Endothelial cell of umbilical vein (primary cell): ENCODE measurements around the gene YWHAQ. TPM values are rescaled to one million over a fixed set of nuclear protein-coding genes. Genes with fewer than 3 reads are reported as not detected.

Experiments used
- BruUV-seq: library from RNA; stranded (reverse); fragments of 400-500 nt; replicated peaks from 2 replicates; lab custom pipeline; 2021; lab: Mats Ljungman, UMichigan
- CTCF ChIA-PET: fragments of 300-600, 350-600 bp; sonication (Branson Sonifier 250); formaldehyde crosslinking; loops from one replicate; lab custom pipeline; 2021; ENCODE audit warnings: antibody characterized with exemption, inconsistent platforms; lab: Charles Lee
- POLR2A ChIA-PET: fragments of 300-600, 350-600 bp; sonication (Branson Sonifier 250); formaldehyde crosslinking; loops from one replicate; lab custom pipeline; 2021; ENCODE audit warnings: antibody characterized with exemption, inconsistent platforms; lab: Charles Lee
- DNase-seq: peaks from one replicate; pipeline ENCODE4 v3.0.0-alpha.2; 2011; ENCODE audit warnings: low read depth, low spot score
- FAIRE-seq: peaks from 2 replicates; lab custom pipeline; 2011; peaks lifted over from hg19 to GRCh38; lab: Jason Lieb, UNC
- H2AFZ ChIP-seq: 2 replicates; pipeline ENCODE4 v1.6.0; 2012; ENCODE audit warnings: low read depth, low read length, control low read depth, inconsistent platforms
- H3K27ac ChIP-seq: 2 replicates; pipeline ENCODE4 v1.5.1; 2011; ENCODE audit warnings: low read depth, mild to moderate bottlenecking, control low read depth, low read length, moderate library complexity; ENCODE audit not compliant: insufficient read depth
- H3K27me3 ChIP-seq, 2 experiments: 2 replicates each; pipeline versions ENCODE4 v1.6.0 to v1.6.1; 2011; ENCODE audit warnings: low read length in 2 of 2, mixed read lengths in 1 of 2; ENCODE audit not compliant: control insufficient read depth in 2 of 2, insufficient read depth in 2 of 2
- H3K36me3 ChIP-seq, 2 experiments: 2 replicates in 1 of 2; 3 replicates in 1 of 2; pipeline ENCODE4 v1.5.1; 2011; ENCODE audit warnings: low read length in 2 of 2, mild to moderate bottlenecking in 1 of 2, moderate library complexity in 1 of 2; ENCODE audit not compliant: control insufficient read depth in 2 of 2, insufficient read depth in 2 of 2; ENCODE audit errors: extremely low read depth in 1 of 2
- H3K4me1 ChIP-seq: 3 replicates; pipeline ENCODE4 v1.5.1; 2011; ENCODE audit warnings: mild to moderate bottlenecking, low read length; ENCODE audit not compliant: control insufficient read depth, insufficient read depth; ENCODE audit errors: extremely low read depth
- H3K4me2 ChIP-seq: 2 replicates; pipeline ENCODE4 v1.6.1; 2011; ENCODE audit warnings: low read length, control low read depth, mixed read lengths; ENCODE audit not compliant: insufficient read depth
- H3K4me3 ChIP-seq, 3 experiments: fragments of 200-600 bp in 1 of 3; sonication (generic), shearing (Covaris generic) in 1 of 3; replicated peaks in 1 of 3; 2 replicates each; pipeline ENCODE4 v1.5.1; 2011 to 2016; ENCODE audit warnings: control low read depth in 3 of 3, low read length in 3 of 3, mild to moderate bottlenecking in 2 of 3, inconsistent platforms in 1 of 3, low read depth in 1 of 3, moderate library complexity in 1 of 3; ENCODE audit not compliant: insufficient read depth in 1 of 3
- H3K79me2 ChIP-seq: 2 replicates; pipeline ENCODE4 v1.6.0; 2012; ENCODE audit warnings: low read length, inconsistent platforms; ENCODE audit not compliant: control insufficient read depth, insufficient read depth
- H3K9ac ChIP-seq: replicated peaks from 2 replicates; pipeline ENCODE3; 2011; ENCODE audit warnings: low read length, control low read depth; ENCODE audit not compliant: insufficient read depth; ENCODE audit errors: extremely low read depth
- H3K9me1 ChIP-seq: replicated peaks from 3 replicates; pipeline ENCODE4 v1.6.0; 2011; ENCODE audit warnings: mild to moderate bottlenecking, low read length; ENCODE audit not compliant: control insufficient read depth, insufficient read depth; ENCODE audit errors: extremely low read depth
- H3K9me3 ChIP-seq: replicated peaks from 2 replicates; pipeline ENCODE4 v1.5.1; 2012; ENCODE audit warnings: low read length, inconsistent platforms; ENCODE audit not compliant: control insufficient read depth, insufficient read depth
- H4K20me1 ChIP-seq: replicated peaks from 2 replicates; pipeline ENCODE3; 2011; ENCODE audit warnings: mild to moderate bottlenecking, low read length; ENCODE audit not compliant: control insufficient read depth, insufficient read depth; ENCODE audit errors: extremely low read depth
- EZH2 ChIP-seq: IDR thresholded peaks from 2 replicates; pipeline ENCODE4 v1.6.1; 2012; ENCODE audit warnings: borderline replicate concordance, low read depth, mild to moderate bottlenecking, moderate library complexity, low read length, inconsistent platforms; ENCODE audit not compliant: severe bottlenecking
- FOS ChIP-seq: IDR thresholded peaks from 2 replicates; pipeline ENCODE4 v1.6.1; 2011; ENCODE audit warnings: mild to moderate bottlenecking, low read length, moderate library complexity, borderline replicate concordance; ENCODE audit not compliant: insufficient read depth
- GATA2 ChIP-seq: IDR thresholded peaks from 2 replicates; pipeline ENCODE4 v1.7.0; 2011; ENCODE audit warnings: low read depth, mild to moderate bottlenecking, moderate library complexity, mixed read lengths, low read length; ENCODE audit not compliant: insufficient read length, insufficient read depth
- JUN ChIP-seq: IDR thresholded peaks from 2 replicates; pipeline ENCODE4 v1.6.1; 2011; ENCODE audit warnings: borderline replicate concordance, low read depth; ENCODE audit not compliant: insufficient read length, insufficient read depth
- MYC ChIP-seq: IDR thresholded peaks from one replicate; pipeline ENCODE4 v1.6.1; 2011; ENCODE audit warnings: mild to moderate bottlenecking, low read depth, low read length
- POLR2A ChIP-seq: IDR thresholded peaks from 2 replicates; pipeline ENCODE4 v1.6.1; 2012; ENCODE audit warnings: low read depth, mild to moderate bottlenecking, control low read depth, low read length
- POLR2AphosphoS5 ChIP-seq: IDR thresholded peaks from 2 replicates; pipeline ENCODE4 v1.6.1; 2012; ENCODE audit warnings: low read depth, mild to moderate bottlenecking, control low read depth, low read length, moderate library complexity; ENCODE audit not compliant: insufficient read depth
- dilution Hi-C: fragments of 300-500 bp; cut with MboI; formaldehyde crosslinking; loops from one replicate; pipeline ENCODE4 v1.15.0; 2019; ENCODE audit warnings: low sequenced_read_pairs; ENCODE audit not compliant: extremely low pct_ligation_motif_present
- intact Hi-C: fragments of 100-400 bp; cut with micrococcal nuclease; formaldehyde crosslinking; loops from one replicate; pipeline ENCODE4 v1.10.0; 2022
- polyA plus RNA-seq, 4 experiments: library from polyadenylated mRNA; depleted of rRNA in 3 of 4; stranded (reverse) in 3 of 4; unstranded in 1 of 4; fragments of >200 nt; gene quantifications; 2 replicates each; pipeline versions ENCODE4 v1.2.1 to v1.2.3, GENCODE V29; 2011 to 2012; ENCODE audit warnings: missing spikeins in 1 of 4
- total RNA-seq: library from RNA; stranded (reverse); gene quantifications from 2 replicates; pipeline ENCODE4 v1.2.3, GENCODE V29; 2021
- TF ChIP-seq, protein P1 (sequence below): IDR thresholded peaks from 2 replicates; pipeline ENCODE4 v1.6.1; 2011; ENCODE audit not compliant: insufficient read depth, insufficient read length
- TF ChIP-seq, protein P2 (sequence below), 2 donors: IDR thresholded peaks; 1 replicate in 1 of 2; 2 replicates in 1 of 2; pipeline ENCODE4 v1.5.1; 2011; ENCODE audit warnings: low read length in 2 of 2, mild to moderate bottlenecking in 2 of 2, moderate library complexity in 2 of 2, control low read depth in 1 of 2, inconsistent platforms in 1 of 2, low read depth in 1 of 2; ENCODE audit not compliant: insufficient read depth in 1 of 2; ENCODE audit errors: extremely low read depth in 1 of 2

The YWHAQ gene
- total and polyA plus RNA-seq, 2 donors (not counting 3 experiments of a cell fraction or from before 2014, with no cell fraction given), result 217 to 456 TPM

DNA sequence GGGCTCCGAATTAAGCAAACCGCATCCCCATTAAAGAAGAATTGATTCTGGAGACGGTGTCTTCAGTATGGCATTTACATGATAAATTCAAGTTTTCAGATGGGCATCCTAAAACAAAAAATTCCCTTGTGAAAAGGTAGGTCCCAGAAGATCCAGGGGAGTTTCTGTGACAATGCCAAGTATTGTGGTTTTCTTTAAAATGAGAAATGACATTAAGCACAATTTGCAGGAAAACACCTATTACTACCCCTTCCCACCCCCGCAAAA, 689 bp upstream of the YWHAQ start:
- TF ChIP-seq JUN (no peak), POLR2AphosphoS5 (no peak), POLR2A (no peak), EZH2 (no peak), FOS (no peak), GATA2 (no peak), MYC (no peak)
- TF ChIP-seq, protein P1, sequence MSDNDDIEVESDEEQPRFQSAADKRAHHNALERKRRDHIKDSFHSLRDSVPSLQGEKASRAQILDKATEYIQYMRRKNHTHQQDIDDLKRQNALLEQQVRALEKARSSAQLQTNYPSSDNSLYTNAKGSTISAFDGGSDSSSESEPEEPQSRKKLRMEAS, result no peak
- TF ChIP-seq, protein P2, sequence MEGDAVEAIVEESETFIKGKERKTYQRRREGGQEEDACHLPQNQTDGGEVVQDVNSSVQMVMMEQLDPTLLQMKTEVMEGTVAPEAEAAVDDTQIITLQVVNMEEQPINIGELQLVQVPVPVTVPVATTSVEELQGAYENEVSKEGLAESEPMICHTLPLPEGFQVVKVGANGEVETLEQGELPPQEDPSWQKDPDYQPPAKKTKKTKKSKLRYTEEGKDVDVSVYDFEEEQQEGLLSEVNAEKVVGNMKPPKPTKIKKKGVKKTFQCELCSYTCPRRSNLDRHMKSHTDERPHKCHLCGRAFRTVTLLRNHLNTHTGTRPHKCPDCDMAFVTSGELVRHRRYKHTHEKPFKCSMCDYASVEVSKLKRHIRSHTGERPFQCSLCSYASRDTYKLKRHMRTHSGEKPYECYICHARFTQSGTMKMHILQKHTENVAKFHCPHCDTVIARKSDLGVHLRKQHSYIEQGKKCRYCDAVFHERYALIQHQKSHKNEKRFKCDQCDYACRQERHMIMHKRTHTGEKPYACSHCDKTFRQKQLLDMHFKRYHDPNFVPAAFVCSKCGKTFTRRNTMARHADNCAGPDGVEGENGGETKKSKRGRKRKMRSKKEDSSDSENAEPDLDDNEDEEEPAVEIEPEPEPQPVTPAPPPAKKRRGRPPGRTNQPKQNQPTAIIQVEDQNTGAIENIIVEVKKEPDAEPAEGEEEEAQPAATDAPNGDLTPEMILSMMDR (IDR thresholded peaks at IDR 0.05; ENCODE audit: extremely low read depth in 1 of 2, insufficient read depth in 1 of 2, low read depth in 1 of 2, low read length in 2 of 2), result no peak
- peak overlapping the region; percentile 91 for H2AFZ ChIP-seq
- peak overlapping the region; percentile 33 to 63 (median 58) for H3K4me3 ChIP-seq
- H3K4me2 ChIP-seq, result peak overlapping the region; percentile 88
- ChIA-PET CTCF (interaction anchor here (0.9 to 2.6 kb wide), 5 partner anchors 24 to 183 kb away, joined by 3 to 25 read pairs (median 5); no protein-coding TSS in a partner anchor), POLR2A (interaction anchor here (0.7 to 1.8 kb wide), 5 partner anchors 12 to 96 kb away, joined by 3 to 10 read pairs (median 3); no protein-coding TSS in a partner anchor)
- intact Hi-C loops (loop anchor here (1.0 to 10.0 kb wide), 6 partner anchors 44 to 413 kb away; partner anchors contain the start of genes CPSF3, ITGB1BP1, KLF11 and TAF1B), dilution Hi-C loops (no loop called here)
- DNase-seq, result no peak
- H3K9me3 ChIP-seq, result no peaks in the 10 kb centered on the region
- peaks cover 18% of the 10 kb centered on the region for H4K20me1 ChIP-seq
- no peaks in the 10 kb centered on the region for H3K27me3 ChIP-seq
- H3K27ac ChIP-seq, result peak overlapping the region; percentile 41
- FAIRE-seq, result no peak
- peaks cover 22% of the 10 kb centered on the region for H3K4me1 ChIP-seq
- peaks cover 38% of the 10 kb centered on the region for H3K79me2 ChIP-seq
- H3K36me3 ChIP-seq, result peaks cover 0 to 7% of the 10 kb centered on the region in 2 experiments
- no TSS peak for BruUV-seq
- H3K9me1 ChIP-seq, result no peaks in the 10 kb centered on the region
- peak overlapping the region; percentile 66 for H3K9ac ChIP-seq
